OCI-LY1 (cell line): Measurements from ENCODE around the gene ADAT3.

ENCODE experiments used
- CTCF ChIP-seq: fragments of 200-600 bp; sonication (generic), shearing (Covaris generic); IDR thresholded peaks from 2 replicates; pipeline ENCODE4 v1.5.1; 2017; ENCODE audit warnings: mild to moderate bottlenecking, antibody characterized with exemption, low read length, moderate library complexity, mixed read lengths
- EZH2 ChIP-seq: fragments of 200-600 bp; sonication (generic), shearing (Covaris generic); IDR thresholded peaks from 2 replicates; pipeline ENCODE4 v1.8.0; 2017; ENCODE audit warnings: borderline replicate concordance, mixed run types, mild to moderate bottlenecking, antibody characterized with exemption, low read length, moderate library complexity, mixed read lengths

GRCh38 chr19:1933244-1933643 is 28.0 kb downstream of the ADAT3 start:
- TF ChIP-seq CTCF (no peak), EZH2 (no peak)
